Neural cell (in vitro differentiated cells): Measurements from ENCODE around the gene ANKMY1. TPM values are rescaled to one million over a fixed set of nuclear protein-coding genes. Genes with fewer than 3 reads are reported as not detected.

ENCODE experiments used
- H2AFZ ChIP-seq: fragments of 200-600, 300-800 bp; sonication (generic), shearing (Covaris generic); 2 replicates; pipeline ENCODE4 v1.6.0; 2014; ENCODE audit warnings: low read depth, mild to moderate bottlenecking, antibody characterized with exemption, low read length, moderate library complexity
- H3F3A ChIP-seq: fragments of 200-600 bp; shearing (Covaris generic); 2 replicates; pipeline ENCODE4 v1.6.1; 2016; ENCODE audit warnings: mild to moderate bottlenecking, moderate library complexity, mixed read lengths, antibody characterized with exemption, low read length; ENCODE audit not compliant: insufficient read depth, poor library complexity, severe bottlenecking
- H3K27ac ChIP-seq: fragments of 200-600, 300-800 bp; sonication (generic), shearing (Covaris generic); 2 replicates; pipeline ENCODE4 v1.5.1; 2014; ENCODE audit warnings: mild to moderate bottlenecking, low read length, moderate library complexity
- H3K27me3 ChIP-seq: fragments of 300-800, 200-600 bp; sonication (generic), shearing (Covaris generic); 2 replicates; pipeline ENCODE4 v1.6.0; 2014; ENCODE audit warnings: mild to moderate bottlenecking, low read depth, low read length, moderate library complexity; ENCODE audit not compliant: insufficient read depth
- H3K36me3 ChIP-seq: fragments of 300-800, 200-600 bp; sonication (generic), shearing (Covaris generic); 2 replicates; pipeline ENCODE4 v1.5.1; 2014; ENCODE audit warnings: mild to moderate bottlenecking, antibody characterized with exemption, low read length, moderate library complexity; ENCODE audit not compliant: insufficient read depth
- H3K4me2 ChIP-seq: fragments of 300-800, 200-600 bp; sonication (generic), shearing (Covaris generic); 2 replicates; pipeline ENCODE4 v1.6.0; 2014; ENCODE audit warnings: mild to moderate bottlenecking, low read length
- H3K4me3 ChIP-seq: fragments of 300-800, 200-600 bp; sonication (generic), shearing (Covaris generic); 2 replicates; pipeline ENCODE4 v1.5.1; 2014; ENCODE audit warnings: mild to moderate bottlenecking, low read length, moderate library complexity
- H3K79me2 ChIP-seq: fragments of 200-600 bp; shearing (Covaris generic); replicated peaks from 2 replicates; pipeline ENCODE4 v1.6.0; 2014; ENCODE audit warnings: mild to moderate bottlenecking, low read length, moderate library complexity; ENCODE audit not compliant: insufficient read depth
- H3K9ac ChIP-seq: fragments of 300-800, 200-600 bp; sonication (generic), shearing (Covaris generic); 2 replicates; pipeline ENCODE4 v1.6.1; 2016; ENCODE audit warnings: mild to moderate bottlenecking, low read length, mixed read lengths
- H3K9me2 ChIP-seq: fragments of 200-600 bp; shearing (Covaris generic); 2 replicates; pipeline ENCODE4 v1.6.1; 2016; ENCODE audit warnings: mild to moderate bottlenecking, low read length, mixed read lengths; ENCODE audit not compliant: insufficient read depth
- H3K9me3 ChIP-seq: fragments of 200-600, 300-800 bp; sonication (generic), shearing (Covaris generic); 2 replicates; pipeline ENCODE4 v1.6.1; 2016; ENCODE audit warnings: mild to moderate bottlenecking, mixed run types, low read length, moderate library complexity, mixed read lengths
- H4K20me1 ChIP-seq: fragments of 200-600 bp; shearing (Covaris generic); 2 replicates; pipeline ENCODE4 v1.6.1; 2016; ENCODE audit warnings: mild to moderate bottlenecking, mixed run types; ENCODE audit not compliant: insufficient read depth
- EP300 ChIP-seq: fragments of 450-650 bp; conservative IDR thresholded peaks from 2 replicates; pipeline ENCODE4 v1.6.1; 2014; ENCODE audit warnings: antibody characterized with exemption, mild to moderate bottlenecking, moderate library complexity; ENCODE audit not compliant: poor library complexity, severe bottlenecking
- EZH2 ChIP-seq: fragments of 200-600, 300-800 bp; shearing (Covaris generic), sonication (generic); IDR thresholded peaks from 2 replicates; pipeline ENCODE4 v1.6.1; 2014; ENCODE audit warnings: antibody characterized with exemption, low read length, borderline replicate concordance, mild to moderate bottlenecking; ENCODE audit not compliant: insufficient read depth, poor library complexity, severe bottlenecking
- MXI1 ChIP-seq: fragments of 450-650 bp; conservative IDR thresholded peaks from 2 replicates; pipeline ENCODE4 v1.6.1; 2014; ENCODE audit warnings: antibody characterized with exemption, mild to moderate bottlenecking; ENCODE audit not compliant: poor library complexity, severe bottlenecking
- POLR2AphosphoS5 ChIP-seq: IDR thresholded peaks from 2 replicates; pipeline ENCODE4 v1.6.1; 2012
- RAD21 ChIP-seq: fragments of 450-650 bp; conservative IDR thresholded peaks from 2 replicates; pipeline ENCODE4 v1.6.1; 2014; ENCODE audit warnings: antibody characterized with exemption, mild to moderate bottlenecking, moderate library complexity
- SMC3 ChIP-seq: fragments of 450-650 bp; conservative IDR thresholded peaks from 2 replicates; pipeline ENCODE4 v1.6.1; 2014; ENCODE audit warnings: antibody characterized with exemption, mild to moderate bottlenecking, moderate library complexity; ENCODE audit not compliant: poor library complexity
- TAF1 ChIP-seq: IDR thresholded peaks from 2 replicates; pipeline ENCODE4 v1.6.1; 2012; ENCODE audit warnings: low read depth
- polyA plus RNA-seq: library from polyadenylated mRNA; depleted of rRNA; stranded (reverse); fragments of >200 nt; gene quantifications from 2 replicates; pipeline ENCODE4 v1.2.3, GENCODE V29; 2014
- TF ChIP-seq, protein P1 (sequence below): IDR thresholded peaks from 2 replicates; pipeline ENCODE4 v1.6.1; 2012; ENCODE audit warnings: borderline replicate concordance
- TF ChIP-seq, protein P2 (sequence below): fragments of 450-650 bp; IDR thresholded peaks from 2 replicates; pipeline ENCODE4 v1.5.1; 2014; ENCODE audit warnings: antibody characterized with exemption, mild to moderate bottlenecking, moderate library complexity; ENCODE audit not compliant: poor library complexity, severe bottlenecking

Gene ANKMY1
- polyA plus RNA-seq, 1 donor from 2014 or later: 6.6 TPM

- Histone ChIP-seq H3K9ac (no peak overlapping the region), H3K9me2 (no peaks in the 10 kb centered on the region), H3F3A (no peaks in the 10 kb centered on the region), H3K79me2 (peaks cover 59% of the 10 kb centered on the region), H2AFZ (no peak overlapping the region), H3K36me3 (no peaks in the 10 kb centered on the region), H3K27ac (no peak overlapping the region), H3K4me2 (no peak overlapping the region), H3K9me3 (no peaks in the 10 kb centered on the region), H3K27me3 (no peaks in the 10 kb centered on the region), H4K20me1 (peaks cover 22% of the 10 kb centered on the region), H3K4me3 (no peak overlapping the region)
- TF ChIP-seq, protein P1, sequence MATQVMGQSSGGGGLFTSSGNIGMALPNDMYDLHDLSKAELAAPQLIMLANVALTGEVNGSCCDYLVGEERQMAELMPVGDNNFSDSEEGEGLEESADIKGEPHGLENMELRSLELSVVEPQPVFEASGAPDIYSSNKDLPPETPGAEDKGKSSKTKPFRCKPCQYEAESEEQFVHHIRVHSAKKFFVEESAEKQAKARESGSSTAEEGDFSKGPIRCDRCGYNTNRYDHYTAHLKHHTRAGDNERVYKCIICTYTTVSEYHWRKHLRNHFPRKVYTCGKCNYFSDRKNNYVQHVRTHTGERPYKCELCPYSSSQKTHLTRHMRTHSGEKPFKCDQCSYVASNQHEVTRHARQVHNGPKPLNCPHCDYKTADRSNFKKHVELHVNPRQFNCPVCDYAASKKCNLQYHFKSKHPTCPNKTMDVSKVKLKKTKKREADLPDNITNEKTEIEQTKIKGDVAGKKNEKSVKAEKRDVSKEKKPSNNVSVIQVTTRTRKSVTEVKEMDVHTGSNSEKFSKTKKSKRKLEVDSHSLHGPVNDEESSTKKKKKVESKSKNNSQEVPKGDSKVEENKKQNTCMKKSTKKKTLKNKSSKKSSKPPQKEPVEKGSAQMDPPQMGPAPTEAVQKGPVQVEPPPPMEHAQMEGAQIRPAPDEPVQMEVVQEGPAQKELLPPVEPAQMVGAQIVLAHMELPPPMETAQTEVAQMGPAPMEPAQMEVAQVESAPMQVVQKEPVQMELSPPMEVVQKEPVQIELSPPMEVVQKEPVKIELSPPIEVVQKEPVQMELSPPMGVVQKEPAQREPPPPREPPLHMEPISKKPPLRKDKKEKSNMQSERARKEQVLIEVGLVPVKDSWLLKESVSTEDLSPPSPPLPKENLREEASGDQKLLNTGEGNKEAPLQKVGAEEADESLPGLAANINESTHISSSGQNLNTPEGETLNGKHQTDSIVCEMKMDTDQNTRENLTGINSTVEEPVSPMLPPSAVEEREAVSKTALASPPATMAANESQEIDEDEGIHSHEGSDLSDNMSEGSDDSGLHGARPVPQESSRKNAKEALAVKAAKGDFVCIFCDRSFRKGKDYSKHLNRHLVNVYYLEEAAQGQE: no peak
- no peak for TF ChIP-seq MXI1
- TF ChIP-seq SMC3: no peak
- TF ChIP-seq POLR2AphosphoS5: no peak
- no peak for TF ChIP-seq TAF1
- no peak for TF ChIP-seq EP300
- TF ChIP-seq, protein P2, sequence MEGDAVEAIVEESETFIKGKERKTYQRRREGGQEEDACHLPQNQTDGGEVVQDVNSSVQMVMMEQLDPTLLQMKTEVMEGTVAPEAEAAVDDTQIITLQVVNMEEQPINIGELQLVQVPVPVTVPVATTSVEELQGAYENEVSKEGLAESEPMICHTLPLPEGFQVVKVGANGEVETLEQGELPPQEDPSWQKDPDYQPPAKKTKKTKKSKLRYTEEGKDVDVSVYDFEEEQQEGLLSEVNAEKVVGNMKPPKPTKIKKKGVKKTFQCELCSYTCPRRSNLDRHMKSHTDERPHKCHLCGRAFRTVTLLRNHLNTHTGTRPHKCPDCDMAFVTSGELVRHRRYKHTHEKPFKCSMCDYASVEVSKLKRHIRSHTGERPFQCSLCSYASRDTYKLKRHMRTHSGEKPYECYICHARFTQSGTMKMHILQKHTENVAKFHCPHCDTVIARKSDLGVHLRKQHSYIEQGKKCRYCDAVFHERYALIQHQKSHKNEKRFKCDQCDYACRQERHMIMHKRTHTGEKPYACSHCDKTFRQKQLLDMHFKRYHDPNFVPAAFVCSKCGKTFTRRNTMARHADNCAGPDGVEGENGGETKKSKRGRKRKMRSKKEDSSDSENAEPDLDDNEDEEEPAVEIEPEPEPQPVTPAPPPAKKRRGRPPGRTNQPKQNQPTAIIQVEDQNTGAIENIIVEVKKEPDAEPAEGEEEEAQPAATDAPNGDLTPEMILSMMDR: no peak
- TF ChIP-seq EZH2: no peak
- TF ChIP-seq RAD21: no peak
Measured at GRCh38 chr2:240441326-240441992, 116.3 kb downstream of the ANKMY1 start.

DNA sequence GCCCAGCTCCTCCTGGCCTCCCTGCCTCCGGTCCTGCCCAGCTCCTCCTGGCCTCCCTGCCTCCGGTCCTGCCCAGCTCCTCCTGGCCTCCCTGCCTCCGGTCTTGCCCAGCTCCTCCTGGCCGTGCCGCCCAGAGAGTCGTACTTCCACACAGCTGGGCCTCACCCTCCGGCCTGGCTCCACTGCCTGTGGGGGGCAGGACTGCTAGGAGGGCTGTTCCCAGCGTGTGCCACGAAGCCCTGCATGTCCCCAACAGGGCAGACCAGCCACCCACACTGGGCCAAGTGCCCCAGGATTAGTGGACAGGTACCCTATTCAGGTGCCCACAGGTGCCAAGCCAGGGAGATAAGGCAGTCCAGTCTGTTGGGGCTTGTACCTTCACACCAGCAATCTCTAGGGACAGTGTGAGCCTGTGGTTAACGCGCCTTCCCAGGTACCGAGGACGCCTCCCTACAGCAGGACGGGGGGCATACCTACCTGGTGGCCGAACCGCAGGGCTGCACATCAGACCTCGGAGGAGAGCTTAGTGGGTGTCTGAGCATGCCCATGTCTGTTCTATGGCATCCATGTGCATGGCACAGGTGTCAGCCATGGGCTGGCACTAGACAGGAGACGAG lies 117.0 kb downstream of the ANKMY1 start:
- Histone ChIP-seq H3K27me3 (no peaks in the 10 kb centered on the region), H3K79me2 (peaks cover 60% of the 10 kb centered on the region), H3F3A (no peaks in the 10 kb centered on the region), H3K9me2 (no peaks in the 10 kb centered on the region), H3K4me2 (no peak overlapping the region), H3K4me3 (no peak overlapping the region), H2AFZ (no peak overlapping the region), H4K20me1 (peaks cover 23% of the 10 kb centered on the region), H3K9me3 (no peaks in the 10 kb centered on the region), H3K9ac (no peak overlapping the region), H3K27ac (no peak overlapping the region), H3K36me3 (no peaks in the 10 kb centered on the region)
- TF ChIP-seq EZH2 (no peak), POLR2AphosphoS5 (no peak), RAD21 (no peak), SMC3 (no peak), MXI1 (no peak), TAF1 (no peak)
- TF ChIP-seq, protein P2: no peak
